GM23338 (cell line): ENCODE data around the gene TMEM52. TPM values are rescaled to one million over a fixed set of nuclear protein-coding genes. Genes with fewer than 3 reads are reported as not detected.

Source experiments
- ATAC-seq: fragments of 200-7000 bp; cut with Tn5 transposase; 3 replicates; pipeline ENCODE4 v1.9.1; 2020
- DNase-seq: peaks from one replicate; pipeline ENCODE4 v3.0.0-alpha.2; 2015; ENCODE audit warnings: low spot score
- H2AFZ ChIP-seq: fragments of 200-600 bp; sonication (generic); 2 replicates; pipeline ENCODE4 v1.8.0; 2016; ENCODE audit warnings: antibody characterized with exemption, mild to moderate bottlenecking, moderate library complexity
- H3F3A ChIP-seq: fragments of 200-600 bp; sonication (generic); replicated peaks from 2 replicates; pipeline ENCODE4 v1.8.0; 2017; ENCODE audit warnings: antibody characterized with exemption, mixed run types, low read depth
- H3K27ac ChIP-seq: fragments of 200-600 bp; sonication (generic); 2 replicates; pipeline ENCODE4 v1.6.1; 2016; ENCODE audit warnings: low read depth
- H3K27me3 ChIP-seq: fragments of 200-600 bp; sonication (generic); 2 replicates; pipeline ENCODE4 v1.8.0; 2016; ENCODE audit warnings: mild to moderate bottlenecking, mixed run types, moderate library complexity; ENCODE audit not compliant: insufficient read depth
- H3K36me3 ChIP-seq: fragments of 200-600 bp; sonication (generic); 2 replicates; pipeline ENCODE4 v1.8.0; 2016; ENCODE audit warnings: mild to moderate bottlenecking; ENCODE audit not compliant: insufficient read depth
- H3K4me1 ChIP-seq: fragments of 200-600 bp; sonication (generic); 2 replicates; pipeline ENCODE4 v1.8.0; 2016; ENCODE audit warnings: mild to moderate bottlenecking, moderate library complexity; ENCODE audit not compliant: insufficient read depth
- H3K4me2 ChIP-seq: fragments of 200-600 bp; sonication (generic); 2 replicates; pipeline ENCODE4 v1.7.1; 2017; ENCODE audit warnings: mixed run types
- H3K4me3 ChIP-seq: fragments of 200-600 bp; sonication (generic); 2 replicates; pipeline ENCODE4 v1.6.1; 2016; ENCODE audit warnings: mixed run types
- H3K79me2 ChIP-seq: fragments of 200-600 bp; sonication (generic); replicated peaks from 2 replicates; pipeline ENCODE4 v1.8.0; 2017; ENCODE audit warnings: mild to moderate bottlenecking; ENCODE audit not compliant: insufficient read depth
- H3K9me2 ChIP-seq: fragments of 200-600 bp; sonication (generic); 2 replicates; pipeline ENCODE4 v1.8.0; 2017; ENCODE audit not compliant: insufficient read depth
- H4K20me1 ChIP-seq: fragments of 200-600 bp; sonication (generic); replicated peaks from 2 replicates; pipeline ENCODE4 v1.8.0; 2017; ENCODE audit warnings: mild to moderate bottlenecking; ENCODE audit not compliant: insufficient read depth
- H3K27ac Mint-ChIP-seq: 2 replicates; pipeline ENCODE4 v1.8.0; 2020; ENCODE audit warnings: inconsistent platforms, mild to moderate bottlenecking, moderate library complexity, mixed read lengths
- H3K27me3 Mint-ChIP-seq: 3 replicates; pipeline ENCODE4 v1.8.0; 2022; ENCODE audit warnings: low read depth, mild to moderate bottlenecking, moderate library complexity, mixed read lengths, inconsistent platforms; ENCODE audit not compliant: insufficient read depth, poor library complexity
- H3K36me3 Mint-ChIP-seq: 3 replicates; pipeline ENCODE4 v1.8.0; 2021; ENCODE audit warnings: low read depth, mild to moderate bottlenecking, inconsistent platforms, moderate library complexity, mixed read lengths
- H3K4me1 Mint-ChIP-seq: 3 replicates; pipeline ENCODE4 v1.8.0; 2020; ENCODE audit warnings: mild to moderate bottlenecking, inconsistent platforms, mixed read lengths
- H3K4me3 Mint-ChIP-seq: 3 replicates; pipeline ENCODE4 v1.8.0; 2021; ENCODE audit warnings: moderate library complexity, mild to moderate bottlenecking, inconsistent platforms, mixed read lengths
- H3K9me3 Mint-ChIP-seq: 3 replicates; pipeline ENCODE4 v1.8.0; 2020; ENCODE audit warnings: moderate library complexity, mild to moderate bottlenecking, inconsistent platforms, mixed read lengths
- EZH2 ChIP-seq: fragments of 200-600 bp; sonication (generic); IDR thresholded peaks from one replicate; pipeline ENCODE4 v1.8.0; 2017; ENCODE audit warnings: antibody characterized with exemption, mild to moderate bottlenecking, low read depth; ENCODE audit not compliant: unreplicated experiment
- JUNB ChIP-seq: IDR thresholded peaks from one replicate; pipeline ENCODE4 v1.6.1; 2016; ENCODE audit warnings: antibody characterized with exemption; ENCODE audit not compliant: unreplicated experiment
- NANOG ChIP-seq: IDR thresholded peaks from 2 replicates; pipeline ENCODE4 v1.6.1; 2016; ENCODE audit warnings: antibody characterized with exemption, borderline replicate concordance
- STAT1 ChIP-seq: IDR thresholded peaks from one replicate; pipeline ENCODE4 v1.6.1; 2016; ENCODE audit warnings: antibody characterized with exemption; ENCODE audit not compliant: unreplicated experiment
- ZNF114 ChIP-seq: fragments of 250-450 bp; sonication (Bioruptor Pico); IDR thresholded peaks from 2 replicates; pipeline ENCODE4 v1.5.0; 2020; ENCODE audit warnings: mild to moderate bottlenecking, moderate library complexity
- ZNF331 ChIP-seq: fragments of 250-450 bp; sonication (Bioruptor Pico); IDR thresholded peaks from 2 replicates; pipeline ENCODE4 v1.5.0; 2020; ENCODE audit warnings: low read depth, mild to moderate bottlenecking, moderate library complexity
- polyA plus RNA-seq: library from polyadenylated mRNA; unstranded; fragments of >200 nt; fragmentation: Nextera tagmentation; extraction: Ambion mirVana; gene quantifications from 2 replicates; pipeline ENCODE4 v1.2.1, GENCODE V29; 2016
- total RNA-seq: library from RNA; depleted of rRNA; stranded (reverse); fragments of >200 nt; shearing (Covaris generic); gene quantifications from 2 replicates; pipeline ENCODE4 v1.2.3, GENCODE V29; 2014
- TF ChIP-seq, protein P1 (sequence below): IDR thresholded peaks from 2 replicates; pipeline ENCODE4 v1.6.1; 2016; ENCODE audit warnings: antibody characterized with exemption
- TF ChIP-seq, protein P2 (sequence below), 2 experiments: fragments of 200-600 bp in 1 of 2; sonication (generic) in 1 of 2; conservative IDR thresholded peaks; 2 replicates each; pipeline versions ENCODE4 v1.5.1 to v1.6.1; 2016 to 2017; ENCODE audit warnings: antibody characterized with exemption in 2 of 2, low read depth in 2 of 2, mild to moderate bottlenecking in 2 of 2, moderate library complexity in 1 of 2
- TF ChIP-seq, protein P3 (sequence below): IDR thresholded peaks from one replicate; pipeline ENCODE4 v1.6.1; 2018; ENCODE audit warnings: antibody characterized with exemption; ENCODE audit not compliant: unreplicated experiment

The TMEM52 gene
- total and polyA plus RNA-seq, 2 experiments from 2014 or later, result 19.5 to 25.0 TPM

DNA sequence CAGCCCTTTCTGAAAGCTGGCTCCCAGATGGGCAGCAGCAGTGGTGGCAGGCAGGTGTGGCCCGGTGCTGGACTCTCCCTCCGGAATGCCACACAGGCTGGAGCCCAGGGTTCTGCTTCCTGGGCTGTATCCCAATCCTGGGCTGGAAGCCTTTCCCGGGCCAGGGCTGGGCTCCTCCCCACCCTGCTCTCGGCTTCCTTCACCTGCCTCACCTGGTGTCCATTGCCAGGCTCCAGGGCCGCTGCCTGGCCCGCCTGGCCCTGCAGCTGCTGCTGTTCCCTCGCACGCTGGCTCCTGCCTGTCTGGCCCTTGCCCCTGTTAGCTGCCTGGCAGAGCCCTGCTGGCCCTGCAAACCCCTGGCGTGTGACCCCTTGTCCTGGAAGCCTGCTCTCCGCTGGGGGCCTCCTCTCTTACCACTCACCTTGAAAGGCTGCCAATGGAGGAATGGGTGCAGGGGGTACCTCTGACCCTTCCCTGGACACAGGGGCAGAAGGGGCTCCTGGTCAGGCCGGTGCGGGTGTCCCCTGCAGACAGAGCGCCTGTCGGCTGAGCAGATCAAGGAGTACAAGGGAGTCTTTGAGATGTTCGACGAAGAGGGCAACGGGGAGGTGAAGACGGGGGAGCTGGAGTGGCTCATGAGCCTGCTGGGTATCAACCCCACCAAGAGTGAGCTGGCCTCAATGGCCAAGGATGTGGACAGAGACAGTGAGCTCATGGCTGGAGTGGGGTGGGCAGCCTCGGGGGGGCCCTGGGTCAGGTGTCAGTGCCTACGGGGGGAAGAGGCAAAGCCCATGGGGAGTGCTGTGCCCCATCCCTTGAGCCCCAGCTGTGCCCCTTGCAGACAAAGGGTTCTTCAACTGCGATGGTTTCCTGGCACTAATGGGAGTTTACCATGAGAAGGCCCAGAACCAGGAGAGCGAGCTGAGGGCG, 2.9 kb downstream of the TMEM52 start:
- H3K36me3 ChIP-seq, result no peaks in the 10 kb centered on the region
- H3K4me2 ChIP-seq, result no peak overlapping the region
- Mint-ChIP-seq H3K36me3 (no peaks in the 10 kb centered on the region; the same call in 2 of the 3 replicates), H3K27me3 (peaks cover 6% of the 10 kb centered on the region), H3K27ac (no peak overlapping the region), H3K4me1 (peaks cover 9% of the 10 kb centered on the region; the same call in 1 of the 3 replicates), H3K9me3 (no peaks in the 10 kb centered on the region), H3K4me3 (no peak overlapping the region)
- H3K79me2 ChIP-seq, result no peaks in the 10 kb centered on the region
- H3K9me2 ChIP-seq, result no peaks in the 10 kb centered on the region
- no peak for ATAC-seq
- H3K27ac ChIP-seq, result no peak overlapping the region
- H4K20me1 ChIP-seq, result no peaks in the 10 kb centered on the region
- H3K27me3 ChIP-seq, result no peaks in the 10 kb centered on the region
- no peak overlapping the region for H2AFZ ChIP-seq
- 0 out of 2 replicates have a peak, but pooled peaks cover 11% of the 10 kb centered on the region for H3F3A ChIP-seq
- H3K4me3 ChIP-seq, result no peak overlapping the region
- DNase-seq, result no peak
- H3K4me1 ChIP-seq, result no peaks in the 10 kb centered on the region; the same call in 1 of the 2 replicates
- TF ChIP-seq, protein P1, sequence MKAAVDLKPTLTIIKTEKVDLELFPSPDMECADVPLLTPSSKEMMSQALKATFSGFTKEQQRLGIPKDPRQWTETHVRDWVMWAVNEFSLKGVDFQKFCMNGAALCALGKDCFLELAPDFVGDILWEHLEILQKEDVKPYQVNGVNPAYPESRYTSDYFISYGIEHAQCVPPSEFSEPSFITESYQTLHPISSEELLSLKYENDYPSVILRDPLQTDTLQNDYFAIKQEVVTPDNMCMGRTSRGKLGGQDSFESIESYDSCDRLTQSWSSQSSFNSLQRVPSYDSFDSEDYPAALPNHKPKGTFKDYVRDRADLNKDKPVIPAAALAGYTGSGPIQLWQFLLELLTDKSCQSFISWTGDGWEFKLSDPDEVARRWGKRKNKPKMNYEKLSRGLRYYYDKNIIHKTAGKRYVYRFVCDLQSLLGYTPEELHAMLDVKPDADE, result no peak
- no peak for TF ChIP-seq EZH2
- no peak for TF ChIP-seq NANOG
- no peak for TF ChIP-seq ZNF114
- no peak for TF ChIP-seq ZNF331
- no peak for TF ChIP-seq JUNB
- TF ChIP-seq, protein P2, sequence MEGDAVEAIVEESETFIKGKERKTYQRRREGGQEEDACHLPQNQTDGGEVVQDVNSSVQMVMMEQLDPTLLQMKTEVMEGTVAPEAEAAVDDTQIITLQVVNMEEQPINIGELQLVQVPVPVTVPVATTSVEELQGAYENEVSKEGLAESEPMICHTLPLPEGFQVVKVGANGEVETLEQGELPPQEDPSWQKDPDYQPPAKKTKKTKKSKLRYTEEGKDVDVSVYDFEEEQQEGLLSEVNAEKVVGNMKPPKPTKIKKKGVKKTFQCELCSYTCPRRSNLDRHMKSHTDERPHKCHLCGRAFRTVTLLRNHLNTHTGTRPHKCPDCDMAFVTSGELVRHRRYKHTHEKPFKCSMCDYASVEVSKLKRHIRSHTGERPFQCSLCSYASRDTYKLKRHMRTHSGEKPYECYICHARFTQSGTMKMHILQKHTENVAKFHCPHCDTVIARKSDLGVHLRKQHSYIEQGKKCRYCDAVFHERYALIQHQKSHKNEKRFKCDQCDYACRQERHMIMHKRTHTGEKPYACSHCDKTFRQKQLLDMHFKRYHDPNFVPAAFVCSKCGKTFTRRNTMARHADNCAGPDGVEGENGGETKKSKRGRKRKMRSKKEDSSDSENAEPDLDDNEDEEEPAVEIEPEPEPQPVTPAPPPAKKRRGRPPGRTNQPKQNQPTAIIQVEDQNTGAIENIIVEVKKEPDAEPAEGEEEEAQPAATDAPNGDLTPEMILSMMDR (conservative IDR thresholded peaks at IDR 0.05; ENCODE audit: low read depth in 2 of 2), result no peak

DNA sequence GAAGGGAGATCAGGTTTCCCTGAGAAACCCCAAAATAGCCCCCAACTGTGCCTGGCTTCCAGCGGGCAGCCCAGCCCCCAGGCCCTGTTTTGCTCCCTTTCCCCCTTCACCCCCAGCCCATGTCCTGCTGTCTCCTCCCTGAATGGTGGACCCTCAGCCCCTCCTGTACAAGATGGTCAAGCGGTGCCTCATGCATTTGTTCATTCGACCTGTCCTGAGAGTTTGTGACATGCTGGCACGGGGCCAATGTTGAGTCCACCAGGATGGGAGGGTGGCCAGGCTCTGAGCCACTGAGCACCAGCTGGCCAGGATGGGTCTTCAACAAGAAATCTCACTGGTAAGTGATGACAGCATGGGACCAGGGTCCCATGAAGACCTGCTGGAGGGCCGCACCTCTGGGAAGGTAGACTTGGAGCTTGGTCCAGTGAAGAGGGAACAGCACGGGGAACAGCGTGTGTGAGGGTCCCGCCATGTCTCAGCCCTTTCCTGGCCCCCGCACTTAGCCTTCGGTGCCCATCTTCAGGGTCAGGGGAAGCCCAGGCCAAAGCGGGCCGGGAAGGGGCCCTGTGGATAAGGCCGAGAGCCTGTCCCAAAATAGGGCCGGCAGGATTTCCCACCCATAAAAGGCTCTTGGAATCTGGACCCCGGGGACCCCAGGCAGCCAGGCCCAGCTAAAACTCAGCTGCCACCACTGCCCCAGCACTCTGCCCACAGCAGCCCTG, 3.9 kb downstream of the TMEM52 start, which contains the start of gene CALML6:
CALML6 (plus strand) TSS at position 290 of the 722 bp plus-strand sequence; CDS start at position 311, 21 bp downstream.
- H3K27ac Mint-ChIP-seq, result no peak within 1 kb of the TSS
- Histone ChIP-seq H3K79me2 (no peaks in the 10 kb centered on the region), H2AFZ (no peak within 1 kb of the TSS), H3K27me3 (no peaks in the 10 kb centered on the region), H3K36me3 (no peaks in the 10 kb centered on the region), H3F3A (0 out of 2 replicates have a peak, but pooled peaks cover 11% of the 10 kb centered on the region), H3K4me2 (no peak within 1 kb of the TSS), H3K4me1 (peaks cover under 1% of the 10 kb centered on the region; the same call in 1 of the 2 replicates), H3K4me3 (no peak within 1 kb of the TSS), H3K9me2 (no peaks in the 10 kb centered on the region), H3K27ac (no peak within 1 kb of the TSS), H4K20me1 (no peaks in the 10 kb centered on the region)
- DNase-seq, result no peak
- ATAC-seq, result no peak
- H3K4me3 Mint-ChIP-seq, result no peak within 1 kb of the TSS
- H3K27me3 Mint-ChIP-seq, result peaks cover 9% of the 10 kb centered on the region
- TF ChIP-seq, protein P2 (conservative IDR thresholded peaks at IDR 0.05; ENCODE audit: low read depth in 2 of 2), result no peak
- TF ChIP-seq ZNF114 (no peak), STAT1 (no peak), NANOG (no peak)
- TF ChIP-seq, protein P3, sequence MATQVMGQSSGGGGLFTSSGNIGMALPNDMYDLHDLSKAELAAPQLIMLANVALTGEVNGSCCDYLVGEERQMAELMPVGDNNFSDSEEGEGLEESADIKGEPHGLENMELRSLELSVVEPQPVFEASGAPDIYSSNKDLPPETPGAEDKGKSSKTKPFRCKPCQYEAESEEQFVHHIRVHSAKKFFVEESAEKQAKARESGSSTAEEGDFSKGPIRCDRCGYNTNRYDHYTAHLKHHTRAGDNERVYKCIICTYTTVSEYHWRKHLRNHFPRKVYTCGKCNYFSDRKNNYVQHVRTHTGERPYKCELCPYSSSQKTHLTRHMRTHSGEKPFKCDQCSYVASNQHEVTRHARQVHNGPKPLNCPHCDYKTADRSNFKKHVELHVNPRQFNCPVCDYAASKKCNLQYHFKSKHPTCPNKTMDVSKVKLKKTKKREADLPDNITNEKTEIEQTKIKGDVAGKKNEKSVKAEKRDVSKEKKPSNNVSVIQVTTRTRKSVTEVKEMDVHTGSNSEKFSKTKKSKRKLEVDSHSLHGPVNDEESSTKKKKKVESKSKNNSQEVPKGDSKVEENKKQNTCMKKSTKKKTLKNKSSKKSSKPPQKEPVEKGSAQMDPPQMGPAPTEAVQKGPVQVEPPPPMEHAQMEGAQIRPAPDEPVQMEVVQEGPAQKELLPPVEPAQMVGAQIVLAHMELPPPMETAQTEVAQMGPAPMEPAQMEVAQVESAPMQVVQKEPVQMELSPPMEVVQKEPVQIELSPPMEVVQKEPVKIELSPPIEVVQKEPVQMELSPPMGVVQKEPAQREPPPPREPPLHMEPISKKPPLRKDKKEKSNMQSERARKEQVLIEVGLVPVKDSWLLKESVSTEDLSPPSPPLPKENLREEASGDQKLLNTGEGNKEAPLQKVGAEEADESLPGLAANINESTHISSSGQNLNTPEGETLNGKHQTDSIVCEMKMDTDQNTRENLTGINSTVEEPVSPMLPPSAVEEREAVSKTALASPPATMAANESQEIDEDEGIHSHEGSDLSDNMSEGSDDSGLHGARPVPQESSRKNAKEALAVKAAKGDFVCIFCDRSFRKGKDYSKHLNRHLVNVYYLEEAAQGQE, result no peak
- H3K9me3 Mint-ChIP-seq, result no peaks in the 10 kb centered on the region
- no peaks in the 10 kb centered on the region; the same call in 2 of the 3 replicates for H3K36me3 Mint-ChIP-seq
- peaks cover 13% of the 10 kb centered on the region for H3K4me1 Mint-ChIP-seq
